ENCODE measurements around the gene PCNA.
"Not testable (repeated sequence)": the region's sequence is repeated elsewhere in the genome, so short reads cannot be mapped to it uniquely, and the experiment has no call there.

The PCNA gene

DNA sequence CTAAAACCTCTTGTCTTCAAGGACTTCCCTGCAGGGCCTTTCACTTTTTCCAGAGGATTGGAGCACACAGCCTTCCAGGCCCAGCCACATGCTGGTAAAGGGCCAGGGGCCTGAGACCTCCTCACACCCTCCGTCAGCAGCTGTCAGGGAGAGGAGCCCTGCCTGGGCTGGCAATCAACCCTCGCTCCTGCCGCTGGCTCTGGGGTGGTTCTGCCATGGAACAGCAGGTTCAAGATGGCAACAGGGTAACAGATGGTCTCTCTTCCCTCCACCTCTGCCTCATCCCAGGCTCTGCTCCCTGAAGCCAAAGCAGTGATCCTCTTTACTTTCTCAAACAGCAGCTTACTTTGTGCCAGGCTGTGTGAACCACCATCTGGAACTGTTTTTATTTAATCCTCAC is 23.8 kb downstream of the PCNA start:
- no peak for DNase-seq

DNA sequence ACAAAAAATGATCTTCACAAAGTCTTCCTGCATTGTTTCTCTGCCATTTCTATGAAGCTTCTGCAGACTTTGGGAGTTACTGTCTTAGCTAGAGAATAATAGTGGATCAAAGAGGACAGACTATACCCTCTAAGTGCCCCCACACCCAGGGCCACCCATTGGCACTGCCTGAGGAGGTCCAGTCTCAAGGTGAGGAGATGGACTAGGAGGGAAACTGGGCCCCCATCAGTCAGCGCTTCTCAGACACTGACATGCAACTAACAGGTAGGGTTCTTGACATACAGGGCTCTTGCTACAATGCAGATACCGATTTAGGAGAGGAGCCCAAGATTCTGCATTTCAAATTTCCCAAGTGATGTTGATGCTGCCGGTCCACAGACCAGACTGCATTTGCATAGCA is 24.3 kb downstream of the PCNA start:
- no peak for DNase-seq

DNA sequence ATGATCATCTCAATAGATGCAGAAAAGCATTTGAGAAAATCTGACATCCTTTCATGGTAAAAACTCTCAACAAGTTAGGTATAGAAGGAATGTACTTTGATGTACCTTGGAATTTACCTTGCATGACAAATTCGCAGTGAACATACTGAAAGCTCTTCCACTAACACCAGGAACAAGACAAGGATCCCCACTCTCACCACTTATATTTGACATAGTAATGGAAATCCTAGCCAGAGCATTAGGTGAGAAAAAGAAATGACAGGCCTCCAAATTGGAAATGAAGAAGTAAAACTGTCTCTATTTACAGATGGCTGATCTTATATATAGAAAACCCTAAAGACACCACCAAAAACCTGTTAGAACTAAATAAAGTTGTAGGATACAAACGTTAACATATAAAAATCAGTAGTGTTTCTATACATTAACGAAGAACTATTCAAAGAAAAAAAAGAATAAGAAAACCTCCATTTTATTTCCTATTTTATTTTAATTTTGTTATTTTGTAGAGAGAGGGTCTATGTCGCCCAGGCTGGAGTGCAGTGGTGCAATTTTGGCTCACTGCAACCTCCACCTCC is 26.9 kb downstream of the PCNA start:
- DNase-seq, result no peak

- no peak for DNase-seq
Observed at GRCh38 chr20:5091902-5092301, 27.9 kb downstream of the PCNA start.

GRCh38 chr20:5090191-5090590 is 29.6 kb downstream of the PCNA start:
- DNase-seq, result no peak

DNA sequence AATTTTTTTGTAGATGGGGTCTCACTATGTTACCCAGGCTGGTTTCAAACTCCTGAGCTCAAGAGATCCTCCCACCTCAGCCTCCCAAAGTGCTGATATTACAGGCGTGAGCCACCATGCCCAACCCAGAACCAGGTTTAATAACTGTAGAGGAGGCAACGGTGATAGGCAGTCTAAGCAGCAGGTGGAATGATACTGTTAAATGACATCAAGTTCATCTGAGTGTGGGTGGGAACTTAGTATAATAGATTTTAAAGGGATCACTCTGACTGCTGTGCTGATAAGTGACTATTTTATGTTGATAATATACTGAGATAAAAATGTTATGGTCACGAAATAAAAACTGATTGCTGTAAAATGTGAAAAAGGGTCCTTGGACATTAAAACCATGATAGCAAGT is 31.1 kb downstream of the PCNA start:
- no peak for DNase-seq

GRCh38 chr20:5085380-5085779 is 34.4 kb downstream of the PCNA start:
- DNase-seq, result no peak

- DNase-seq, result no peak
Observed at GRCh38 chr20:5080384-5080877, 39.3 kb downstream of the PCNA start.

- peak; percentile 74 for DNase-seq
Observed at GRCh38 chr20:5078399-5078958, 41.3 kb downstream of the PCNA start.

GRCh38 chr20:5077761-5078387 is 41.9 kb downstream of the PCNA start:
- no peak for DNase-seq

DNA sequence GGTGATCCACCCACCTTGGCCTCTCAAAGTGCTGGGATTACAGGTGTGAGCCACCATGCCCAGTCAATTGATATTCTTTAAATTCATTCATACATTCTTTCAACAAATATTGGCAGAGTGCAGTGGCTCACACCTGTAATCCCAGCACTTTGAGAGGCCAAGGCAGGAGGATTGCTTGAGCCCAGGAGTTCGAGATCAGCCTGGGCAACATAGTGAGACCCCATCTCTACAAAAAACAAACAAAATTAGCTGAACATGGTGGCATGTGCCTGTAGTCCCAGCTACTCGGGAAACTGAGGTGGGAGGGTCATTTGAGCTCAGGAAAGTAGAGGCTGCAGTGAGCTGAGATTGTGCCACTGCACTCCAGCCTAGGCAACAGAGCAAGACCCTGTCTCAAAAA is 42.8 kb downstream of the PCNA start:
- DNase-seq, result not testable (repeated sequence)

DNA sequence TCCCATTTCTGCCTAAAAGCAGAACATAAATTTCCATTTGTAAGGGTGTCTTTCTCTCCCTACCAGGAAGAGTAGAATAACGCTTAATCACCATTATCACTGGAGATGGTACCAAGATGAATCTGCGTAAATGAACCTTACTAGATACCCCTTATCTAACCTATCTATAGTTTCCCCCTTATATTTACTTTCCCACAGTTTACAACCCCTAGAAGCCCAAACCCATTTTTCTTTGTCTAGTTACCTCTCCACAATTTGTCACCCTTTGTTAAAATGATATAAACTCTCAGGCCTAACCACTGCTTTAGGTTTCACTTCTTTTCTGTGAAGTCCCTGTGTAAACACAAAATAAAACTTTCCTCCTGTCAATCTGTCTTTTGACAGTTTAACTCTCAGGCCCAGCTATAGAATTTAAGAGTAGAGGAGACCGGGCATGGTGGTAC is 45.5 kb downstream of the PCNA start:
- no peak for DNase-seq

DNA sequence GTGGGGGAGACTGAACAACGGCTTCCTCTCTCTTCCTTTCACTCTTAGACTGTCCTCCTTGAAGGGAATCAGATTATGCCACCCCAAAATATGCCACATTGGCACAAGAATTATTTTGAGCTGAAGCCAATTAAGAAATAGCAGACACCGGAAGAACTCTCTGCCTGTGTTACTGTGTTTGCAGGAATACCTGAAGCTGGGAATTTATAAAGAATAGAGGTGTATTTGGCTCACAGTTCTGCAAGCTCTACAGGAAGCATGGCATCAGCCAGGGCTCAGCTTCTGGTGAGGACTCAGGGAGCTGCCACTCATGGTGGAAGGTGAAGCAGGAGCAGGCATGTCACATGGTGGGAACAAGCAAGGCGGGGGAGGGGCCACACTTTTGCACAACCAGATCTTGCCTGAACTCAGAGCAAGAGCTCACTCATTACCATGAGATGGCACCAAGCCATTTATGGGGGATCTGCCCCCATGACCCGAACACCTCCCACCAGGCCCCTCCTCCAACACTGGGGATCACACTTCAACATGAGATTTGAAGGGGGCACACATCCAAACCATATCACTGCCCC is 46.0 kb downstream of the PCNA start:
- DNase-seq, result no peak

DNA sequence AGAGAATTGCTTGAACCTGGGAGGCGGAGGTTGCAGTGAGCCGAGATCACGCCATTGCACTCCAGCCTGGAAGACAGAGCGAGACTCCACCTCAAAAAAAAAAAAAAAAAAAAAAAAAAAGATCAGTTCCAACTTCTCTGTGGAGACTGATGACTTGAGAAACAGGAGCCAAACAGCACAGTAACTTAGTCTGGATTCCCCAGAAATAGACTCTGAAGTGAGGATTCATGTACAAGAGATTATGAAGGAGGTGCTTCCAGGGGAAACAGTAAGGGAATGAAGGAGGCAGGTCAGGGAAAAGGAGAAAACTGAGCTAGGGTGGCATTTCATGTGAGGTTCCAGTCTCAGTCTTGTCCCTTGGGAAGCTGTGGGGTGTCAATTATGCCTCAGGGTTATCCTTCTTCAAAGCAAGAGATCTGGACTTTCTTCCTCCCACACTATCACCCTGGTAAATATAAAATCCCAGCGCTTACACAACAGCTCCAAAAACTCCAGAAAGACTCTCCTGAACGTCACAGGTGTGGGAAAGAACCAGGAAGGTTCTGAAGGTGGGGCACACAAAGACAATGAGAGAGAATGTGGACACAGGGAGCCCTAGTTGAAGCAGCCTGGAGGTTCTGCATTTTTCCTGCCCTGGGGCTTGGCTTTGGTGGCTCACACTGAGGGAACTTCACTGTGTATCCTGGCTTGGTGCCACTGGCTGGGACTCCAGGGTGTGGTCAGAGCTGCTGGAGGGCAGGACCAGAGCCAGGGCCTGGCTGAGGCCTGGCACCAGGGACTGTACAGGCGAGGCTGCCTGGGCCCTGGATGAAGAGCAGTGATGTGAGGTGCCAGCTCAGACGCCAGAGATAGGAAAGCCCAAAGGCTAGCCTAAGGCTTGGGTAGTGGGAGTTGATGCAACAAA is 46.8 kb downstream of the PCNA start:
- DNase-seq, result no peak

DNA sequence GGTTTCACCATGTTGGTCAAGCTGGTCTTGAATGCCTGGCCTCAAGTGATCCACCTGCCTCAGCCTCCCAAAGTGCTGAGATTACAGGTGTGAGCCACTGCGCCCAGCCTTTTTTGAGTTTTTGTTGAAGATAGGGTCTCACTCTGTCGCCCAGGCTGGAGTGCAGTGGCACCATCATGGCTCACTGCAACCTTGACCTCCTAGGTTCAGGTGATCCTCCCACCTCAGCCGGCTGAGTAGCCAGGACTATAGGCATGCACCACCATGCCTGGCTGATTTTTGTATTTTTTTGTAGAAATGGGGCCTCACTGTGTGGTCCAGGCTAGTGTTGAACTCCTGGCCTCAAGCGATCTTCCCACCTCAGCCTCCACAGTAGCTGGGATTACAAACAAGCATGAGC is 47.8 kb downstream of the PCNA start:
- not testable (repeated sequence) for DNase-seq

DNA sequence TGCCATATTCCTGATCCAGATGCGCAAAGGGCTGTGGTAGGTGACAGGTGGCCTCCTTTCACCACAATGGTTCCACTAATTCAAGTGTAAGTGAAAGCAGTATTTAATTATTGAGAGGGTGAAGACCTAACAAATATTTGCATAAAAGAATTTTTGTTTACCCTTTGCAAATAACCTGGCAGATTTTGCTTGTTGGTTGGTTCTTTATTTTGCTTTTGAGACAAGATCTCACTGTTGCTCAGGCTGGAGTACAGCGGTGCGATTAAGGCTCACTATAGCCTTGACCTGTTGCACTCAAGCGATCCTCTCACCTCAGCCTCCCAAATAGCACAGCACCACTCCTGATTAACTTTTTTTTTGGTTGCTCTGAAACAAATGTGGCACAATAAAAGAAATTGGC is 49.2 kb downstream of the PCNA start:
- DNase-seq, result no peak

GRCh38 chr20:5070081-5070480 is 49.7 kb downstream of the PCNA start:
- no peak for DNase-seq

GRCh38 chr20:5069141-5069806 is 50.5 kb downstream of the PCNA start:
- no peak for DNase-seq

GRCh38 chr20:5067877-5068645 is 51.7 kb downstream of the PCNA start:
- no peak for DNase-seq

- DNase-seq, result no peak
Observed at GRCh38 chr20:5065879-5066383, 53.8 kb downstream of the PCNA start.

DNA sequence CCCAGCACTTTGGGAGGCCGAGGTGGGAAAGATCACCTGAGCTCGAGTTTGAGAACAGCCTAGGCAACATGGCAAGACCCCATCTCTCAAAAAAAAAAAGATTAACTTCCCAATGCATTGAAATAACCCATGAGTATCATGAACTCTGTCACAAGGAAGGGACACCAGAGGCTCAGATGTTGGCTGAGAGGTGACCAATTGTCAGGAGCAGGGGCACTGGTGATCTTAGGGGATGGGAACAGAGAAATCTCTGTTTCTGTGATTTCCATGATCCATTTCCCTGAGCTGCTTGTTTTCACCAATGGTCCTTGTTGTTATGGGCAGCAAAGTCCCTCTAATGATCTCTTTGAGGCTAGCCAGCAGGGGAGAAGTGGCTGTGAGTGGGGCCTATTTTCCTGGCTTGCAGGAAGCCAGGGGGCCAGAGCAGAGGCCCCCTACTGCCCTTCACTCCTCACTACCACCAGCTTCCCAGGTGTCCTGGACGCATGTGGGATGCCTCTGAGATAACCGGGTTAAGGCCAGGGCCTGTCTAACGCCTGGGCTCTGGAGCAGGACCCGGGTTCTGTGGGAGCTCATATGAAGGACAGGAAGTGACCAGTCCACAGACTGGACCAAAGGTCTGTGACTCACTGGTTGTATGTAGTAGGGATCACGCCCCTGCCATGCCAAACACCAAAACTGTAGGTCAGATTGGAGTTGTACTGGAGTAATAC is 54.4 kb downstream of the PCNA start:
- DNase-seq, result no peak
